Lung (tissue), 12 donors: ENCODE measurements around the gene IQCF6. TPM values are rescaled to one million over a fixed set of nuclear protein-coding genes. Genes with fewer than 3 reads are reported as not detected.

Source experiments
- ATAC-seq: fragments of 200-7000 bp; cut with Tn5 transposase; one replicate; pipeline ENCODE4 v1.9.1; 2020; ENCODE audit warnings: moderate number of reproducible peaks; ENCODE audit not compliant: insufficient read depth, low FRiP score
- DNase-seq, 3 donors: peaks; one replicate each; pipeline ENCODE4 v3.0.0-alpha.2; 2013 to 2017
- H3K27ac ChIP-seq, 2 donors: one replicate each; pipeline ENCODE4 v1.5.1; 2013; ENCODE audit warnings: mild to moderate bottlenecking in 2 of 2, moderate library complexity in 2 of 2, control low read depth in 1 of 2, inconsistent platforms in 1 of 2, low read depth in 1 of 2, low read length in 1 of 2
- H3K27me3 ChIP-seq, 3 donors: one replicate each; pipeline ENCODE4 v1.5.1; 2013; ENCODE audit warnings: low read length in 2 of 3; ENCODE audit not compliant: control insufficient read depth in 3 of 3, insufficient read depth in 3 of 3
- H3K36me3 ChIP-seq, 4 donors: one replicate each; pipeline ENCODE4 v1.5.1; 2013; ENCODE audit warnings: low read length in 4 of 4, mild to moderate bottlenecking in 1 of 4, moderate library complexity in 1 of 4; ENCODE audit not compliant: control insufficient read depth in 4 of 4, insufficient read depth in 4 of 4
- H3K4me1 ChIP-seq, 5 donors: one replicate each; pipeline ENCODE4 v1.5.1; 2013; ENCODE audit warnings: low read length in 5 of 5, mild to moderate bottlenecking in 2 of 5, moderate library complexity in 1 of 5; ENCODE audit not compliant: control insufficient read depth in 5 of 5, insufficient read depth in 5 of 5
- H3K4me3 ChIP-seq: one replicate; pipeline ENCODE4 v1.5.1; 2013; ENCODE audit warnings: mild to moderate bottlenecking, control low read depth, moderate library complexity
- H3K9ac ChIP-seq, 2 donors: one replicate each; pipeline ENCODE4 v1.5.1; 2013; ENCODE audit warnings: low read length in 2 of 2, control low read depth in 1 of 2; ENCODE audit not compliant: insufficient read depth in 1 of 2
- H3K9me3 ChIP-seq, 4 donors: one replicate each; pipeline ENCODE4 v1.5.1; 2013; ENCODE audit warnings: low read length in 3 of 4, mild to moderate bottlenecking in 1 of 4, moderate library complexity in 1 of 4; ENCODE audit not compliant: control insufficient read depth in 4 of 4, insufficient read depth in 3 of 4
- WGBS, 2 donors: extraction: QIAGEN DNeasy Blood & Tissue Kit; methylation state at CpG; one replicate each; pipeline ENCODE4 v1.1.7; 2013; 5-methylcytosine and 5-hydroxymethylcytosine counted together
- polyA plus RNA-seq, 2 donors: library from polyadenylated mRNA; stranded (reverse); fragments of 200-250 nt; gene quantifications; one replicate each; pipeline ENCODE4 v1.2.1, GENCODE V29; 2013
- total RNA-seq, 2 donors: library from RNA; depleted of rRNA in 1 of 2; stranded (reverse); fragments of >200 nt in 1 of 2; gene quantifications; one replicate each; pipeline ENCODE4 v1.2.1, GENCODE V29; 2014 to 2021
- TF ChIP-seq, protein P1 (sequence below): IDR thresholded peaks from 2 replicates; pipeline ENCODE4 v1.5.1; 2012; ENCODE audit warnings: mild to moderate bottlenecking; ENCODE audit errors: control extremely low read depth, extremely low read depth
- donor health status: control.
- donor health status: control.
- donor health status: Bipolar disorder and iron deficiency.
- donor health status: healthy.
- donor health status: DM: yes; HTN: yes; CAD: no.

The IQCF6 gene
- total and polyA plus RNA-seq, 4 donors = not detected

GRCh38 chr3:51739110-51739509 lies 39.9 kb downstream of the IQCF6 start:
- Histone ChIP-seq H3K9ac (no peak overlapping the region), H3K27me3 (peaks cover 0 to 2% (median 0%) of the 10 kb centered on the region in 3 donors), H3K27ac (no peak overlapping the region), H3K36me3 (no peaks in the 10 kb centered on the region), H3K4me1 (no peaks in the 10 kb centered on the region), H3K4me3 (no peak overlapping the region), H3K9me3 (no peaks in the 10 kb centered on the region)
- TF ChIP-seq, protein P1, sequence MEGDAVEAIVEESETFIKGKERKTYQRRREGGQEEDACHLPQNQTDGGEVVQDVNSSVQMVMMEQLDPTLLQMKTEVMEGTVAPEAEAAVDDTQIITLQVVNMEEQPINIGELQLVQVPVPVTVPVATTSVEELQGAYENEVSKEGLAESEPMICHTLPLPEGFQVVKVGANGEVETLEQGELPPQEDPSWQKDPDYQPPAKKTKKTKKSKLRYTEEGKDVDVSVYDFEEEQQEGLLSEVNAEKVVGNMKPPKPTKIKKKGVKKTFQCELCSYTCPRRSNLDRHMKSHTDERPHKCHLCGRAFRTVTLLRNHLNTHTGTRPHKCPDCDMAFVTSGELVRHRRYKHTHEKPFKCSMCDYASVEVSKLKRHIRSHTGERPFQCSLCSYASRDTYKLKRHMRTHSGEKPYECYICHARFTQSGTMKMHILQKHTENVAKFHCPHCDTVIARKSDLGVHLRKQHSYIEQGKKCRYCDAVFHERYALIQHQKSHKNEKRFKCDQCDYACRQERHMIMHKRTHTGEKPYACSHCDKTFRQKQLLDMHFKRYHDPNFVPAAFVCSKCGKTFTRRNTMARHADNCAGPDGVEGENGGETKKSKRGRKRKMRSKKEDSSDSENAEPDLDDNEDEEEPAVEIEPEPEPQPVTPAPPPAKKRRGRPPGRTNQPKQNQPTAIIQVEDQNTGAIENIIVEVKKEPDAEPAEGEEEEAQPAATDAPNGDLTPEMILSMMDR = no peak
- no peak for DNase-seq
- no peak for ATAC-seq
- 40 to 43% methylated on average over 4 of the region's 4 CpGs for WGBS, 2 donors

DNA sequence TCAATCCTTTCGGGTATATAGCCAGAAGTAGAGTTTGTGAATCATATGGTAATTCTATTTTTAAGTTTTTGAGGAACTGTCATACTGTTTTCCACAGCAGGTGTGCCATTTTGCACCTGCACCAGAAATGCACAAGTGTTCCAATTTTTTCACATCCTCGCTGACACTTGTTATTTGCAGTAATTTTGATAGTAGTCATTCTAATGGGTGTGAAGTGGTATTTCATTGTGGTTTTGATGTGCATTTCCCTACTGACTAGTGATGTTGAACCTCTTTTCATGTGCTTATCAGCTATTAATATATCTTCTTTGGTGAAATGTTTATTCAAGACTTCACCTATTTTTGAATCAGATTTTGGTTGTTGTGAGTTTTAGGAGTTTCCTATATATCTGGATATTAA lies 43.1 kb downstream of the IQCF6 start:
- no peaks in the 10 kb centered on the region for H3K9me3 ChIP-seq
- H3K27ac ChIP-seq = no peak overlapping the region
- no peaks in the 10 kb centered on the region for H3K36me3 ChIP-seq
- ATAC-seq (no peak), DNase-seq (no peak)
- H3K4me3 ChIP-seq = no peak overlapping the region
- peaks cover 0 to 2% (median 0%) of the 10 kb centered on the region in 3 donors for H3K27me3 ChIP-seq
- WGBS, 2 donors = 85 to 91% methylated on average over 2 of the region's 2 CpGs
- H3K4me1 ChIP-seq = no peaks in the 10 kb centered on the region
- no peak overlapping the region for H3K9ac ChIP-seq
- TF ChIP-seq, protein P1 = no peak

DNA sequence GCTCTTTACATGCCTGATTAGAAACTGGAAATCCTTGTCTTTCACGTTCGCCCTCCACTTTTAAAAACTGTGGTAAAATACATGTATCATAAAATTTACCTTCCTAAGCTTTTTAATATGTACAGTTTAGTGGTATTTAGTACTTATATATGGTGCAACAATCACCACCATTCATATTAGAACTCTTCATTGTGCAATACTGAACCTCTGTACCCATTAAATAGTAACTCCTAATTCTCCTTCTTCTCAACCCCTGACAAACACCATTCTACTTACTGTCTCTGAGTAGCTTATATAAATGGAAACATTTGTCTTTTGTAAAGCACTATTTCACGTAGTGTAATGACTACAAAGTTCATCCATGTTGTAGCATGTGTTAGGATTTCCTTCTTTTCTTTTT lies 44.0 kb downstream of the IQCF6 start:
- no peak overlapping the region for H3K9ac ChIP-seq
- H3K4me3 ChIP-seq = no peak overlapping the region
- no peak overlapping the region for H3K27ac ChIP-seq
- H3K4me1 ChIP-seq = no peaks in the 10 kb centered on the region
- TF ChIP-seq, protein P1 = no peak
- H3K36me3 ChIP-seq = no peaks in the 10 kb centered on the region
- H3K9me3 ChIP-seq = no peaks in the 10 kb centered on the region
- no peak for ATAC-seq
- peaks cover 0 to 2% (median 0%) of the 10 kb centered on the region in 3 donors for H3K27me3 ChIP-seq
- 67 to 79% methylated on average over 3 of the region's 3 CpGs for WGBS, 2 donors
- DNase-seq = no peak

- DNase-seq (no peak), ATAC-seq (no peak)
- TF ChIP-seq, protein P1 = no peak
- WGBS, 2 donors = 32 to 33% methylated on average over 3 of the region's 3 CpGs
- Histone ChIP-seq H3K4me1 (no peaks in the 10 kb centered on the region), H3K4me3 (no peak overlapping the region), H3K9me3 (peaks cover 0 to 2% (median 0%) of the 10 kb centered on the region in 4 donors), H3K27me3 (peaks cover 0 to 2% (median 0%) of the 10 kb centered on the region in 3 donors), H3K36me3 (no peaks in the 10 kb centered on the region), H3K9ac (no peak overlapping the region), H3K27ac (no peak overlapping the region)
Measured at GRCh38 chr3:51734572-51734907, 44.5 kb downstream of the IQCF6 start.
